B cell (primary cell): Measurements from ENCODE around the gene SLC2A10. TPM values are rescaled to one million over a fixed set of nuclear protein-coding genes. Genes with fewer than 3 reads are reported as not detected.

Experiments used
- ATAC-seq: fragments of 200-7000 bp; cut with Tn5 transposase; one replicate; pipeline ENCODE4 v1.10.0; 2021; ENCODE audit warnings: low read depth, mild to moderate bottlenecking, moderate number of reproducible peaks, moderate library complexity
- CTCF ChIA-PET: fragments of 350-600 bp; sonication (Branson Sonifier 250); formaldehyde crosslinking; loops from one replicate; lab custom pipeline; 2021; ENCODE audit warnings: antibody characterized with exemption, inconsistent platforms; lab: Charles Lee
- POLR2A ChIA-PET: fragments of 350-600 bp; sonication (Branson Sonifier 250); formaldehyde crosslinking; loops from one replicate; lab custom pipeline; 2021; ENCODE audit warnings: antibody characterized with exemption; lab: Charles Lee
- DNase-seq: peaks from one replicate; pipeline ENCODE4 v3.0.0; 2013
- H2AFZ ChIP-seq: 2 replicates; pipeline ENCODE4 v1.6.1; 2012; ENCODE audit warnings: mild to moderate bottlenecking, low read depth, low read length; ENCODE audit not compliant: insufficient read depth, poor library complexity, severe bottlenecking
- H3K27ac ChIP-seq, 2 donors: 1 replicate in 1 of 2; 2 replicates in 1 of 2; pipeline ENCODE4 v1.5.1; 2012 to 2013; ENCODE audit warnings: low read length in 2 of 2, mild to moderate bottlenecking in 2 of 2, moderate library complexity in 1 of 2
- H3K27me3 ChIP-seq, 4 experiments: fragments of 200-600 bp in 1 of 4; sonication (generic) in 1 of 4; replicated peaks in 1 of 4; 1 replicate in 2 of 4; 2 replicates in 2 of 4; pipeline versions ENCODE4 v1.6.1 to v1.7.0; 2013 to 2016; ENCODE audit warnings: low read length in 3 of 4, mild to moderate bottlenecking in 2 of 4, mixed read lengths in 1 of 4, moderate library complexity in 1 of 4; ENCODE audit not compliant: insufficient read depth in 4 of 4, control insufficient read depth in 3 of 4; ENCODE audit errors: control extremely low read depth in 1 of 4
- H3K36me3 ChIP-seq, 2 experiments: replicated peaks in 1 of 2; 1 replicate in 1 of 2; 2 replicates in 1 of 2; pipeline versions ENCODE4 v1.6.1 to v1.7.1; 2013; ENCODE audit warnings: low read length in 1 of 2; ENCODE audit not compliant: insufficient read depth in 2 of 2, control insufficient read depth in 1 of 2; ENCODE audit errors: control extremely low read depth in 1 of 2, extremely low read depth in 1 of 2
- H3K4me1 ChIP-seq, 2 donors: fragments of 200-600 bp in 1 of 2; sonication (generic) in 1 of 2; 1 replicate in 1 of 2; 2 replicates in 1 of 2; pipeline versions ENCODE4 v1.5.1 to v1.6.1; 2013 to 2017; ENCODE audit warnings: low read length in 2 of 2; ENCODE audit not compliant: control insufficient read depth in 2 of 2, insufficient read depth in 2 of 2
- H3K4me2 ChIP-seq: replicated peaks from 2 replicates; pipeline ENCODE3; 2012; ENCODE audit warnings: mild to moderate bottlenecking, low read depth, low read length; ENCODE audit not compliant: poor library complexity, severe bottlenecking
- H3K4me3 ChIP-seq, 5 experiments: fragments of 200-600 bp in 1 of 5; sonication (generic) in 1 of 5; 1 replicate in 3 of 5; 2 replicates in 2 of 5; pipeline versions ENCODE4 v1.5.1 to v1.7.0; 2011 to 2016; ENCODE audit warnings: low read length in 4 of 5, mild to moderate bottlenecking in 4 of 5, low read depth in 2 of 5, control low read depth in 1 of 5, moderate library complexity in 1 of 5; ENCODE audit not compliant: insufficient read depth in 1 of 5; ENCODE audit errors: control extremely low read depth in 1 of 5, extremely low read depth in 1 of 5
- H3K79me2 ChIP-seq: fragments of 200-600 bp; sonication (generic); one replicate; pipeline ENCODE4 v1.6.0; 2016; ENCODE audit warnings: low read length; ENCODE audit not compliant: control insufficient read depth, insufficient read depth
- H3K9ac ChIP-seq: fragments of 200-600 bp; sonication (generic); 2 replicates; pipeline ENCODE4 v1.6.1; 2017; ENCODE audit warnings: mild to moderate bottlenecking, low read length, moderate library complexity
- H3K9me3 ChIP-seq, 3 donors: one replicate each; pipeline versions ENCODE4 v1.6.1 to v1.7.1; 2013; ENCODE audit warnings: low read length in 2 of 3; ENCODE audit not compliant: control insufficient read depth in 2 of 3, insufficient read depth in 1 of 3; ENCODE audit errors: control extremely low read depth in 1 of 3
- H4K20me1 ChIP-seq: 2 replicates; pipeline ENCODE4 v1.6.0; 2012; ENCODE audit warnings: mild to moderate bottlenecking, low read length; ENCODE audit not compliant: insufficient read depth, control insufficient read depth, poor library complexity, severe bottlenecking
- H3K27ac Mint-ChIP-seq: one replicate; pipeline ENCODE4 v1.8.0; 2021; ENCODE audit warnings: mixed read lengths
- H3K27me3 Mint-ChIP-seq: one replicate; pipeline ENCODE4 v1.8.0; 2021; ENCODE audit warnings: mixed read lengths
- H3K4me1 Mint-ChIP-seq: one replicate; pipeline ENCODE4 v1.8.0; 2021; ENCODE audit warnings: mixed read lengths
- H3K4me3 Mint-ChIP-seq: one replicate; pipeline ENCODE4 v1.8.0; 2021; ENCODE audit warnings: mixed read lengths
- H3K9me3 Mint-ChIP-seq: one replicate; pipeline ENCODE4 v1.8.0; 2022; ENCODE audit warnings: mixed read lengths; ENCODE audit not compliant: insufficient read depth
- CTCF ChIP-seq: fragments of 200-600 bp; IDR thresholded peaks from one replicate; pipeline ENCODE4 v1.8.0; 2022; ENCODE audit warnings: antibody characterized with exemption, mild to moderate bottlenecking
- EZH2 ChIP-seq: IDR thresholded peaks from 2 replicates; pipeline ENCODE4 v1.6.1; 2012; ENCODE audit warnings: borderline replicate concordance, low read depth, mild to moderate bottlenecking, moderate library complexity, low read length; ENCODE audit not compliant: insufficient read depth, poor library complexity, severe bottlenecking
- WGBS: methylation state at CpG from one replicate; pipeline ENCODE4 v1.1.5; 2013; ENCODE audit warnings: missing lambda C conversion rate; ENCODE audit not compliant: insufficient coverage; 5-methylcytosine and 5-hydroxymethylcytosine counted together
- intact Hi-C: fragments of 100-400 bp; cut with micrococcal nuclease; formaldehyde crosslinking; loops from one replicate; pipeline ENCODE4 v1.10.0; 2022
- polyA plus RNA-seq: library from polyadenylated mRNA; depleted of rRNA; stranded (reverse); fragments of >200 nt; gene quantifications from 2 replicates; pipeline ENCODE4 v1.2.3, GENCODE V29; 2012
- total RNA-seq, 2 donors: library from RNA; stranded (reverse); fragments of 120-200 nt in 1 of 2; gene quantifications; 1 replicate in 1 of 2; 2 replicates in 1 of 2; pipeline versions ENCODE4 v1.2.3 to v1.2.4, GENCODE V29; 2013 to 2022

SLC2A10 gene
- total and polyA plus RNA-seq, 2 donors (not counting 1 experiment from before 2014, with no cell fraction given): not detected

GRCh38 chr20:46672543-46673148 lies 36.8 kb upstream of the SLC2A10 start:
- Mint-ChIP-seq H3K27me3 (peaks cover 6% of the 10 kb centered on the region), H3K4me3 (no peak overlapping the region), H3K9me3 (peaks cover 7% of the 10 kb centered on the region), H3K4me1 (no peaks in the 10 kb centered on the region), H3K27ac (no peak overlapping the region)
- Histone ChIP-seq H3K27ac (no peak overlapping the region), H3K36me3 (no peaks in the 10 kb centered on the region), H3K4me2 (no peak overlapping the region), H2AFZ (no peak overlapping the region), H3K4me1 (no peaks in the 10 kb centered on the region), H3K27me3 (peaks cover 0 to 2% (median 0%) of the 10 kb centered on the region in 4 experiments), H4K20me1 (no peaks in the 10 kb centered on the region), H3K9me3 (peaks cover 0 to 12% (median 9%) of the 10 kb centered on the region in 3 donors), H3K79me2 (no peaks in the 10 kb centered on the region), H3K9ac (no peak overlapping the region), H3K4me3 (no peak overlapping the region)
- TF ChIP-seq EZH2 (no peak), CTCF (no peak)
- ATAC-seq (no peak), DNase-seq (no peak)
- WGBS: 97% methylated on average over 3 of the region's 5 CpGs
- ChIA-PET CTCF (no interaction called here), POLR2A (no interaction called here)
- intact Hi-C loops: no loop called here

DNA sequence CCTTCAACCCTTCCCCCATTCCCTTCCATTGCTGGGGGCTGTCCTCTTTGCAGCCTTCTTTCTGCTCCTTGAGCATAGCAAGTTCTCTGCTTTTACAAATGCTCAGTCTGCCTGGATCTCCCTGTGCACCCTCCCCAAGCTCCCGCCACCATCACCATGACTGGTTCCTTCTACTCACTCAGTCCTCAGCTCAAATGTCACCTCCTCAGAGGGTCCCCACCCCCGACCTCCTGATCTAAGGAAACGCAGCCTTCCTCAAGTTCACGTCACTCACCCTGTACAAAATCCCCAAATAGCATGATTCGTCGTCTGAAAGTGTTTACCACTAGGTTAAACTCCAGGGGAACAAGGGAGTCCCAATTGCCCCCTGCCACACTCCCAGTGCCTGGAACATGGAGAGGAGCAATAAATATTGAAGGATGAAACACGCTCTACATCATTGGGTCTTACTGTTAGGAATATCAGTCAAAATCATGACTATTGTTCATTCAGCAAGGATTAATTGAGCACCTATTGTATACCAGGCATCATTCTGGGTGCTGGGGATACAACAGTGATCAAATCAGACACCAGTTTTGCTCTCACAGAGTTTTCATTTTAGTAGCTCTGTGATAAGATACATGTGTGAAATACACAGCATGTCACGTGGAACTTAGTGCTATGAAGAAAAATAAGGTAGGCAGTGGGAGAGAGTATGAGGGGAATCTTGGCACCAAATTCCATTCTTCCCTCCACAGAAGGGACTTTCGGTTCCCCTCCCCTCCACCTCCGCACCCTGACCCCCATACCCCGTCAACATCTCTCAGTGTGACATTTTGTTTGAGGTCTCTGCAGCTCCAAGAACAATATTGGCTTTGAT lies 35.8 kb upstream of the SLC2A10 start:
- DNase-seq (no peak), ATAC-seq (no peak)
- Mint-ChIP-seq H3K9me3 (peaks cover 7% of the 10 kb centered on the region), H3K27me3 (peaks cover 6% of the 10 kb centered on the region), H3K4me3 (no peak overlapping the region), H3K27ac (no peak overlapping the region), H3K4me1 (no peaks in the 10 kb centered on the region)
- CTCF ChIA-PET: interaction anchor here (1.1 kb wide), 1 partner anchor 25 kb away, joined by 3 read pairs; no protein-coding TSS in a partner anchor
- H3K27me3 ChIP-seq: peaks cover 0 to 2% (median 0%) of the 10 kb centered on the region in 4 experiments
- H3K4me2 ChIP-seq: no peak overlapping the region
- no peaks in the 10 kb centered on the region for H3K4me1 ChIP-seq
- H3K9me3 ChIP-seq: peaks cover 0 to 12% (median 9%) of the 10 kb centered on the region in 3 donors
- intact Hi-C loops: no loop called here
- H3K79me2 ChIP-seq: no peaks in the 10 kb centered on the region
- H3K4me3 ChIP-seq: no peak overlapping the region
- no peak overlapping the region for H2AFZ ChIP-seq
- H3K36me3 ChIP-seq: no peaks in the 10 kb centered on the region
- no peak overlapping the region for H3K9ac ChIP-seq
- TF ChIP-seq CTCF (no peak), EZH2 (no peak)
- no peaks in the 10 kb centered on the region for H4K20me1 ChIP-seq
- no peak overlapping the region for H3K27ac ChIP-seq
- WGBS: 93% methylated on average over 9 of the region's 11 CpGs
- POLR2A ChIA-PET: no interaction called here
